ENCODE results near the gene NR2F2. TPM values are rescaled to one million over a fixed set of nuclear protein-coding genes. Genes with fewer than 3 reads are reported as not detected.

The NR2F2 gene
- total RNA-seq (2021; fragmentation: NEBNext Ultra II Directional; extraction: Animal tissue kit (Norgen Biotek cat#: 25700)), result 100 to 1,000 TPM; 120 to 168 (median 142) TPM
- long read RNA-seq, full-length matches to known transcripts, result 73 of 119 reads
- long read RNA-seq, partial matches to known transcripts, result 35 of 119 reads
- long read RNA-seq, other reads (novel, unspliced or antisense), result 11 of 119 reads

DNA sequence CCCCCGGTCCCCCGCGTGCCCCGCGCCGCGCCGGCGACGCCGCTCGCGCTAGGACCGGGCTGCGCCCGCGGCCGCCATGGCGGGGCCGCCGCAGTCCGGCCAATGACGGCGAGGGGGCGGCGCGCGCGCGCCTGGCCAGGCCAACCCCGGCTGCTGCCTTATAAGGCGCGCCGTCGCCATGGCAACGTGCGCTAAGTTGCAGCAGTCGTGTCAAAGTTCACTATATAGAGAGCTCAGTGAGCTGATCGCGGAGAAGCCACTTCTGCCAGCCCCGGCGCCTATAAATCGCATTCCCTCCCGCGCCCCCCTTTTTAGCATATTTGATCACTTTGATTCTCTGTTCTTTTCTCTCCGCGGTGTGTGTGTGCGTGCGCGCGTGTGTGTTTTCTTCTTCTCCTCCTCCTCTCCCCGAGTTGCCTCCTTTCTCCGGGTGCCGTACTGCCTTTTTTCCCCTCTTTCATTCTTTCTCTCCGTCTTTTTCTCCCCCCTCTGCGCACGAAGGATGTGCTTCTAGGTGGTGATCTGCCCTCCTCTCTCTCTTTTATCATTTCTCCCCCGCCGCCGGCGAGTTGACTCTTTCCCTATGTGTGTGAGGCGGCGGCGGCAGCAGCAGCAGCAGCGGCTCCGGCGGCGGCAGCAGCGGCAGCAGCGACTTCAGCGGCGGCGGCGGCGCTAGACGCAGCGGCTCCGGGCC, at the start of gene NR2F2:
Gene NR2F2, plus strand, starts transcription at position 251 of the 694 bp plus-strand sequence. CDS start 1,406 bp downstream, outside the sequence.
- H3K27me3 Mint-ChIP-seq (ENCODE audit: insufficient read depth), result peaks cover 31% of the 10 kb centered on the region
- H3K4me1 Mint-ChIP-seq (ENCODE audit: low read depth), result peaks cover 19% of the 10 kb centered on the region
- peak within 1 kb of the TSS; percentile 99 for H3K27ac Mint-ChIP-seq
- H3K36me3 Mint-ChIP-seq (ENCODE audit: low read depth), result peaks cover 62% of the 10 kb centered on the region
- H3K4me3 Mint-ChIP-seq, result peak within 1 kb of the TSS; percentile 100
- TF ChIP-seq CTCF (IDR thresholded peaks at IDR 0.05), result no peak
- DNase-seq, result peak; percentile 99
- peaks cover 17% of the 10 kb centered on the region for H3K9me3 Mint-ChIP-seq

GRCh38 chr15:96285305-96285704, 45.2 kb upstream of the NR2F2 start:
- no peaks in the 10 kb centered on the region for H3K9me3 Mint-ChIP-seq
- peaks cover 56% of the 10 kb centered on the region for H3K36me3 Mint-ChIP-seq (ENCODE audit: low read depth)
- H3K27ac Mint-ChIP-seq, result peak overlapping the region; percentile 83
- peak; percentile 53 for DNase-seq
- peaks cover 50% of the 10 kb centered on the region for H3K4me1 Mint-ChIP-seq (ENCODE audit: low read depth)
- H3K4me3 Mint-ChIP-seq, result peak overlapping the region; percentile 82
- no peaks in the 10 kb centered on the region; the same call in 1 of the 2 replicates for H3K27me3 Mint-ChIP-seq (ENCODE audit: insufficient read depth)
- TF ChIP-seq CTCF (IDR thresholded peaks at IDR 0.05), result no peak

DNA sequence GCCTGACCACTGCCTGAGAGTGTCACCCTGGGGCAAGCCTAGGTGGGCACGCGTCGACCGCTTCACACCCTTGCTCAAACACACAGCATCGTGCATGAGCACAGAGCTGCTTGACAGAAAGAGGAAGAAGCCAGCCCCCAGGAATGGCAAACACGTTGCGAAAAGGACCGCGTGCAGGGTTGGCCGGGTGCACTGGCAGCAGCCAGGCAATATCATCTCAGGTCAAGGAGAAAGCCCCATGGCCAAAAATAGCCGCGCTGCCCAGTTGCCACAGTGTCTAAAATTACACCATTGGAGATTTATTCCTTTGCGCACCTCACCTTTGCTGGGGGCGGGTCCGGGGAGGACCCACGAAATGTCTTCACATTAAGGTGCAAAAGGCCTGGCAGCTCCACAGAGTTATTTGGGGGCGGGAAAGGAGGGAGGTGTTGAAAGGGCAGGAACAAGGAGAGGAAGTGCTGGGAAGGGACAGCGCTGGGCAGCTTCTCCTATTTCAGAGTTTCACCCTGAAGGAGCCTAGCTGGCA, 44.7 kb upstream of the NR2F2 start:
- peaks cover 50% of the 10 kb centered on the region for H3K4me1 Mint-ChIP-seq (ENCODE audit: low read depth)
- peak overlapping the region; percentile 82; the same call in 1 of the 2 replicates for H3K4me3 Mint-ChIP-seq
- DNase-seq, result no peak
- no peaks in the 10 kb centered on the region; the same call in 1 of the 2 replicates for H3K27me3 Mint-ChIP-seq (ENCODE audit: insufficient read depth)
- peak overlapping the region; percentile 83 for H3K27ac Mint-ChIP-seq
- H3K9me3 Mint-ChIP-seq, result no peaks in the 10 kb centered on the region
- no peak for TF ChIP-seq CTCF (IDR thresholded peaks at IDR 0.05)
- H3K36me3 Mint-ChIP-seq (ENCODE audit: low read depth), result peaks cover 52% of the 10 kb centered on the region

GRCh38 chr15:96290679-96291078, 39.8 kb upstream of the NR2F2 start:
- DNase-seq, result no peak
- H3K27ac Mint-ChIP-seq, result no peak overlapping the region
- no peaks in the 10 kb centered on the region for H3K27me3 Mint-ChIP-seq (ENCODE audit: insufficient read depth)
- no peaks in the 10 kb centered on the region for H3K9me3 Mint-ChIP-seq
- TF ChIP-seq CTCF (IDR thresholded peaks at IDR 0.05), result no peak
- H3K4me3 Mint-ChIP-seq, result no peak overlapping the region
- H3K36me3 Mint-ChIP-seq (ENCODE audit: low read depth), result peaks cover 21% of the 10 kb centered on the region
- H3K4me1 Mint-ChIP-seq (ENCODE audit: low read depth), result peaks cover 40% of the 10 kb centered on the region

- H3K4me3 Mint-ChIP-seq, result no peak overlapping the region
- no peaks in the 10 kb centered on the region for H3K27me3 Mint-ChIP-seq (ENCODE audit: insufficient read depth)
- DNase-seq, result no peak
- no peak overlapping the region for H3K27ac Mint-ChIP-seq
- no peak for TF ChIP-seq CTCF (IDR thresholded peaks at IDR 0.05)
- peaks cover 20% of the 10 kb centered on the region for H3K36me3 Mint-ChIP-seq (ENCODE audit: low read depth)
- peaks cover 3% of the 10 kb centered on the region for H3K9me3 Mint-ChIP-seq
- peaks cover 50% of the 10 kb centered on the region for H3K4me1 Mint-ChIP-seq (ENCODE audit: low read depth)
These were observed 37.9 kb upstream of the NR2F2 start for GRCh38 chr15:96292635-96293034.
